Naive B cell (primary cell): ENCODE data around the gene GFI1B. TPM values are rescaled to one million over a fixed set of nuclear protein-coding genes. Genes with fewer than 3 reads are reported as not detected.

Experiments
- ATAC-seq, 2 donors: fragments of 150-1000 bp; cut with Tn5 transposase; 2 replicates each; pipeline ENCODE4 v1.10.0; 2021; ENCODE audit warnings: low read depth in 2 of 2, mild to moderate bottlenecking in 2 of 2, moderate library complexity in 2 of 2
- DNase-seq: peaks from one replicate; pipeline ENCODE4 v3.0.0; 2022
- H3K27ac Mint-ChIP-seq, 6 donors: one replicate each; pipeline ENCODE4 v1.8.0; 2020 to 2022; ENCODE audit warnings: mild to moderate bottlenecking in 6 of 6, mixed read lengths in 6 of 6, moderate library complexity in 5 of 6, inconsistent platforms in 2 of 6
- H3K27me3 Mint-ChIP-seq, 3 donors: one replicate each; pipeline ENCODE4 v1.8.0; 2021 to 2022; ENCODE audit warnings: mixed read lengths in 3 of 3, mild to moderate bottlenecking in 1 of 3
- H3K36me3 Mint-ChIP-seq, 2 donors: one replicate each; pipeline ENCODE4 v1.8.0; 2020 to 2022; ENCODE audit warnings: mixed read lengths in 2 of 2, inconsistent platforms in 1 of 2, mild to moderate bottlenecking in 1 of 2
- H3K4me1 Mint-ChIP-seq, 3 donors: one replicate each; pipeline ENCODE4 v1.8.0; 2020 to 2022; ENCODE audit warnings: mixed read lengths in 3 of 3, inconsistent platforms in 1 of 3, mild to moderate bottlenecking in 1 of 3, moderate library complexity in 1 of 3
- H3K4me3 Mint-ChIP-seq, 8 donors: one replicate each; pipeline ENCODE4 v1.8.0; 2020 to 2022; ENCODE audit warnings: mild to moderate bottlenecking in 8 of 8, mixed read lengths in 8 of 8, moderate library complexity in 8 of 8, inconsistent platforms in 2 of 8
- H3K9me3 Mint-ChIP-seq, 7 donors: one replicate each; pipeline ENCODE4 v1.8.0; 2020 to 2022; ENCODE audit warnings: mixed read lengths in 7 of 7, mild to moderate bottlenecking in 5 of 7, inconsistent platforms in 2 of 7, moderate library complexity in 1 of 7
- polyA plus RNA-seq, 6 donors: library from polyadenylated mRNA; unstranded; fragments of 300-500 nt; fragmentation: Illumina TruSeq; gene quantifications; one replicate each; pipeline ENCODE4 v1.2.3, GENCODE V29; 2021; ENCODE audit warnings: low read depth in 6 of 6

The GFI1B gene
- 1 to 10 TPM in 2 of 6 donors, under 1 TPM in 3, not detected in 1; 0.38 to 1.4 (median 0.89) TPM for polyA plus RNA-seq

DNA sequence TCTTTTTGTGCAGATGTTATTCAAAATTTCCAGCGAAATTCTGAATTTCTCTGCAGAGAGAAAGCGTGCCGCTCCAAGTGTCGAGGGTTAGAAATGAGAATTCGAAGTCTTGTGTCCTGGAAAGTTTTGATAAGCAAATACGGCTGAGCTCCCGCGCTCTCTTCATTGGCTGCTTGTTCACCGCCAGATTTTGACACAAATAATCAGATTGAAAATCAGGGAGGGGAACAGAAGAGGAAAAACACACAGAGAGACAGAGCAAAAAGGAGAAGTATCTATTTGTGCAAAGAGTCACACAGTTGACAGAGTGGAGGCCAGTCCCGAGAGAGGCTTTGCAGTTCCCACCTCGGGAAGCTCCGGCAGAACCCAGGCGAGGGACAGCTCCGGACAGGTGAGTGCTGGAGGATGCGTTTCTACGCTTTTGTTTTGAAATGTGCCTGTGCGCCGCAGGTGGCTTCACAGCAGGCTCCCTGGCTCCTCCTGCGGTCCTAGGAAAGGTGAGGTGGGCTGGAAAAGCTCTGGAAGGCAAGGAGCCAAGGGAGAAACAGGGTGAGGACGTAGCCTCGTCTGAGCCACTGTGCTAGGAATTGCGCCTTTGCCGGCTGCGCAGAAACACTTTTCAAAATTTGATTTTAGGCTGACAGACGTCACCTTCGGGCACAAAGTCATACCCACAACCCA lies at the start of gene GFI1B:
Gene GFI1B, plus strand, starts transcription at position 244 of the 681 bp plus-strand sequence. CDS start 7,985 bp downstream, outside the sequence.
- H3K4me3 Mint-ChIP-seq = peak within 1 kb of the TSS in 6 of 8 donors; percentile 43 to 74 (median 70)
- H3K36me3 Mint-ChIP-seq = no peaks in the 10 kb centered on the region
- peaks cover 44 to 60% (median 58%) of the 10 kb centered on the region in 3 donors for H3K27me3 Mint-ChIP-seq
- no peak within 1 kb of the TSS for H3K27ac Mint-ChIP-seq
- peaks cover 16 to 38% (median 37%) of the 10 kb centered on the region in 3 donors for H3K4me1 Mint-ChIP-seq
- H3K9me3 Mint-ChIP-seq = peaks cover 0 to 2% (median 0%) of the 10 kb centered on the region in 7 donors
- peak; percentile 22 to 44 for ATAC-seq
- DNase-seq = no peak

DNA sequence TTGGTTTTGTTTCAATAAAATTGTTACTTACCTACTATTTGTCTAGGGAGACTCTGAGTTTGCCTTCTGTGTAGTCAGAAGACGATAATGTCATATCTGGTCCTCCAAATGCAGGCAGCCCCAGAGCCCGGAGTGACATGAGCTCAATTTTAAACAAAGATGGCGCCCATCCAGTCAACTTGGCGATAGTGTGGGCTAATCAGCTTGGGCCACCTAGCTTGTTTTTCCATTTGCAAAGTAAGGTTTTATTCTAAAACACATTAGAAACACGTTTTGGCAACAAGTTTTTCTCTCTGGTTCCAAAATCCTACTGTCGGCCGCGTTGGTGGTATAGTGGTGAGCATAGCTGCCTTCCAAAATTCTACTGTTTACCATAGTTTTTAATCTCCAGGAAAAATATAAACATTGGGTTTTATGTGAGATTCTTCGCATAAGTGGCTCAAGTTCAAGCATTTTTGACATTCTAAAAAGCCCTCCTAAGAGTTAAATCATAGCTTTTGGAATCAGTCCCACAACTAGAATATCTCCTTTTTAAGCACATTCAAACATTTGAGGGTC lies 47.2 kb upstream of the GFI1B start:
- no peak overlapping the region for H3K4me3 Mint-ChIP-seq
- DNase-seq (no peak), ATAC-seq (no peak)
- H3K36me3 Mint-ChIP-seq = peaks cover 9 to 21% of the 10 kb centered on the region in 2 donors
- H3K9me3 Mint-ChIP-seq = no peaks in the 10 kb centered on the region
- H3K4me1 Mint-ChIP-seq = peaks cover 5 to 17% (median 7%) of the 10 kb centered on the region in 3 donors
- H3K27me3 Mint-ChIP-seq = no peaks in the 10 kb centered on the region
- H3K27ac Mint-ChIP-seq = no peak overlapping the region

- peaks cover 5 to 18% (median 14%) of the 10 kb centered on the region in 3 donors for H3K4me1 Mint-ChIP-seq
- DNase-seq (no peak), ATAC-seq (no peak)
- no peaks in the 10 kb centered on the region for H3K9me3 Mint-ChIP-seq
- no peak overlapping the region for H3K27ac Mint-ChIP-seq
- H3K4me3 Mint-ChIP-seq = no peak overlapping the region
- peaks cover 0 to 18% of the 10 kb centered on the region in 2 donors for H3K36me3 Mint-ChIP-seq
- H3K27me3 Mint-ChIP-seq = no peaks in the 10 kb centered on the region
These were observed 43.5 kb upstream of the GFI1B start for GRCh38 chr9:132935026-132935425.

DNA sequence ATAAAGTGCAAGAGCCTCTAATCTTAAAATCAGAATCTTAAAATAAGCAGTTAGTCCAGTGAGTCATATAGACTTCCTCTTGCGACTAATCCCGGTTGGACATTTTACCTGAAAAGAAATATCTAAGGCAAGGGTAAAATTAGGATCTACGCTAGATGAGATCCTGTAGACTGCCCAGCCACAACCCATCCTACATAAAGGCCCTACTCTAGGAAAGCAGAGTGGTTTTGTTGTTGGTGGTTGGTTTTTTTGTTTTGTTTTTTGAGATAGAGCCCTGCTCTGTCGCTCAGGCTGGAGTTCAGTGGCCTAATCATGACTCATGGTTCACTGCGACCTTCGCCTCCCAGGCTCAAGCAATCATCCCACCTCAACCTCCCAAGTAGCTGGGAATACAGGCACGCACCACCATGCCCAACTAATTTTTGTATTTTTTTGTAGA lies 41.0 kb upstream of the GFI1B start:
- Mint-ChIP-seq H3K4me1 (peaks cover 5 to 14% (median 11%) of the 10 kb centered on the region in 3 donors), H3K4me3 (no peak overlapping the region), H3K27ac (no peak overlapping the region), H3K36me3 (peaks cover 0 to 11% of the 10 kb centered on the region in 2 donors), H3K27me3 (no peaks in the 10 kb centered on the region), H3K9me3 (no peaks in the 10 kb centered on the region)
- DNase-seq (no peak), ATAC-seq (no peak)

- DNase-seq = no peak
- Mint-ChIP-seq H3K4me3 (peak overlapping the region in 1 of 8 donors; percentile 37), H3K36me3 (peaks cover 0 to 11% of the 10 kb centered on the region in 2 donors), H3K27me3 (no peaks in the 10 kb centered on the region), H3K4me1 (peaks cover 16 to 23% (median 17%) of the 10 kb centered on the region in 3 donors), H3K9me3 (no peaks in the 10 kb centered on the region), H3K27ac (no peak overlapping the region)
- no peak for ATAC-seq
These were observed 39.3 kb upstream of the GFI1B start for GRCh38 chr9:132939169-132939568.

DNA sequence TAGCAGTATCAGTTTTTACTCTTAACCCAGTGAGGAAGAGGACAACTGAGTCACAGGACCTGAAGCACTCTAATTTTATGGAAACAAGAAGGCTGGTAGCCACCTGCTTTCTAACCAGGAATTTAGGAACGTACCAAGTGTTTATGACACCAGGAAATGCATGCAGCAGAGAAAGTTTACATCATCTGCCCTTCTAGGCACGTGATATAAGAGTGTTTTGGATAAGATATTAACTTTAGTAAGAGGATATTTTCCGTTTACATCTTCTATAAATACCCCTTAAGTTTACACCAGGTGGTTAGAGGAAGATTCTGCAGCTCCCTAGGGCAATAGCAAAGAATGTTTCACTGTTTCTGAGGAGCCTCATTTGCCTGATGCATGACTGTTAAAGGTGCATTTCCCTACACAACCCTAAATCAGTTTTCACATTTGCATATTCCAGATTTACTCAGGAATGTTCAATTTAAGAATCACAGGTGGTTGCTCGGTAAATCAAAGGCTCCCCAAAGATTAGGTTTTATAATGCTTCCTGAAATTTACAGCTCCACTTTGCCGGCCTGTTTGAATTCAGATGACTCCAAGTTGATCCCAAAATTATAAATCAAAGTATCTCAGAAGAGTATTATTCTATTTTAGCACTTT lies 35.8 kb upstream of the GFI1B start:
- DNase-seq (no peak), ATAC-seq (no peak)
- no peaks in the 10 kb centered on the region for H3K27me3 Mint-ChIP-seq
- H3K9me3 Mint-ChIP-seq = peaks cover 0 to 2% (median 0%) of the 10 kb centered on the region in 7 donors
- H3K36me3 Mint-ChIP-seq = peaks cover 0 to 4% of the 10 kb centered on the region in 2 donors
- H3K4me1 Mint-ChIP-seq = peaks cover 24 to 26% (median 25%) of the 10 kb centered on the region in 3 donors
- peak overlapping the region in 6 of 8 donors; percentile 56 to 98 (median 95) for H3K4me3 Mint-ChIP-seq
- peak overlapping the region in 2 of 6 donors; percentile 19 to 99 for H3K27ac Mint-ChIP-seq

DNA sequence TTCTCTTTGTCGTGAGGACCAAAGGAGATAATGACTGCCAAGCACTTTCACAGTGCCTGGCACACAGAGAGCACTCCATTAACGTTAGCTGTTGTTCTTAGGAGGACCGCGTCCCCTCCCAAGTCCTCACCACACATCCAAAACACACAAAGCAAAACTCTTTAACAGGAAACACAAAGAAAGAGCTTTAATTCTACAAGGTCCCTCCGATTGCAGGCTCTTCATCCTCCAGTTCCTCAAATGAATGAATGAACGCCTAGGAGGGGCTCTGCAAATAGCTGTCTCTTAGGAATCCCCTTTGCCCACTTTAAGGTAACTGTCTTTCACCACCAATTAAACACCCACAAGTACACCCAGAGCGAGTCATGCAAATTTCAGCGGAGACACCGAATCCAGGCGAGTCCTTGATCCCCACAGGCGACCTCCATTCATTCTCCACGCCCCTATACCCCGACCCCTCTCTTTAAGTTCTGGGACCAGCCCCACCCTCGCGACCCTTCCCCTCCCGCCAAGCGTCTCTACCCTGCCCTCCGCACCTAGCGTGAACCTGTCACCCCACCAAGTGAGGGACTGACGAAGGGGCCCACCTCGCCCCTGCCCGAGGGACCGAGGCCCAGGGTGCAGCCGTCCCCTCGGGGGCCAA lies 34.7 kb upstream of the GFI1B start:
- H3K9me3 Mint-ChIP-seq = peaks cover 0 to 2% (median 0%) of the 10 kb centered on the region in 7 donors
- H3K4me1 Mint-ChIP-seq = peaks cover 19 to 26% (median 24%) of the 10 kb centered on the region in 3 donors
- no peaks in the 10 kb centered on the region for H3K36me3 Mint-ChIP-seq
- H3K4me3 Mint-ChIP-seq = peak overlapping the region; percentile 91 to 100 (median 96)
- H3K27ac Mint-ChIP-seq = peak overlapping the region; percentile 72 to 100 (median 98)
- DNase-seq (no peak), ATAC-seq (peak in 1 of 2 donors; percentile 8)
- H3K27me3 Mint-ChIP-seq = no peaks in the 10 kb centered on the region

GRCh38 chr9:132944294-132945185 lies 34.0 kb upstream of the GFI1B start, which contains the start of gene TSC1:
TSS of gene TSC1 (minus strand) at chr9:132944616. CDS start at chr9:132928872, 15,744 bp downstream.
- H3K27ac Mint-ChIP-seq = peak within 1 kb of the TSS; percentile 99 to 100 (median 100)
- ATAC-seq = peak; percentile 88 to 90
- H3K27me3 Mint-ChIP-seq = no peaks in the 10 kb centered on the region
- no peaks in the 10 kb centered on the region for H3K36me3 Mint-ChIP-seq
- H3K9me3 Mint-ChIP-seq = peaks cover 0 to 2% (median 0%) of the 10 kb centered on the region in 7 donors
- DNase-seq = peak; percentile 97
- H3K4me3 Mint-ChIP-seq = peak within 1 kb of the TSS; percentile 91 to 100 (median 96)
- peaks cover 18 to 26% (median 24%) of the 10 kb centered on the region in 3 donors for H3K4me1 Mint-ChIP-seq

- Mint-ChIP-seq H3K36me3 (no peaks in the 10 kb centered on the region), H3K27ac (peak overlapping the region; percentile 99 to 100 (median 100)), H3K4me1 (peaks cover 18 to 26% (median 24%) of the 10 kb centered on the region in 3 donors), H3K9me3 (peaks cover 0 to 2% (median 0%) of the 10 kb centered on the region in 7 donors), H3K4me3 (peak overlapping the region; percentile 91 to 100 (median 96)), H3K27me3 (peaks cover 0 to 5% (median 0%) of the 10 kb centered on the region in 3 donors)
- no peak for DNase-seq
- ATAC-seq = peak; percentile 7 to 12
These were observed 33.0 kb upstream of the GFI1B start for GRCh38 chr9:132945186-132946130.

DNA sequence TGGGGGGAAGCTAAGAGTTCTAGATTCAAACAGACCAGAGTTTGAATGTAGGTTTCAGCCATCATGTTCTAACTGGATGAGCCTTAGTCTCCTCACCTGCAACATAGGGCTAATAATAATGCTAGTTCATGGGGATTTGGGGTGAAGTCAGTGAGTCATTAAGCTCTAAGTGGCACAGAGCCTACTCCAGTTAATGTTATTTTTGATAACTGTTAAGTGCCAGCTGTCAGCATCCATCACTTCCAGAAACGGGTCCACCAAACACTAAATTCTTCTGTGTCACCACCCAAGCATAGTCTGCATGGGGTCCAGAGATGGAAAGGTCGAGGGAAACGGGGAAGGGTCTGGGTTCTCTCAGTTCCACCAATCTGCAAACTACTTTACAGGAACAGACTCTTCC lies 32.3 kb upstream of the GFI1B start:
- ATAC-seq = no peak
- Mint-ChIP-seq H3K36me3 (no peaks in the 10 kb centered on the region), H3K27ac (peak overlapping the region in 2 of 6 donors; percentile 26 to 65), H3K4me3 (peak overlapping the region in 4 of 8 donors; percentile 21 to 100 (median 68)), H3K9me3 (peaks cover 0 to 2% (median 0%) of the 10 kb centered on the region in 7 donors), H3K27me3 (peaks cover 0 to 6% (median under 1%) of the 10 kb centered on the region in 3 donors), H3K4me1 (peaks cover 18 to 26% (median 24%) of the 10 kb centered on the region in 3 donors)
- no peak for DNase-seq

DNA sequence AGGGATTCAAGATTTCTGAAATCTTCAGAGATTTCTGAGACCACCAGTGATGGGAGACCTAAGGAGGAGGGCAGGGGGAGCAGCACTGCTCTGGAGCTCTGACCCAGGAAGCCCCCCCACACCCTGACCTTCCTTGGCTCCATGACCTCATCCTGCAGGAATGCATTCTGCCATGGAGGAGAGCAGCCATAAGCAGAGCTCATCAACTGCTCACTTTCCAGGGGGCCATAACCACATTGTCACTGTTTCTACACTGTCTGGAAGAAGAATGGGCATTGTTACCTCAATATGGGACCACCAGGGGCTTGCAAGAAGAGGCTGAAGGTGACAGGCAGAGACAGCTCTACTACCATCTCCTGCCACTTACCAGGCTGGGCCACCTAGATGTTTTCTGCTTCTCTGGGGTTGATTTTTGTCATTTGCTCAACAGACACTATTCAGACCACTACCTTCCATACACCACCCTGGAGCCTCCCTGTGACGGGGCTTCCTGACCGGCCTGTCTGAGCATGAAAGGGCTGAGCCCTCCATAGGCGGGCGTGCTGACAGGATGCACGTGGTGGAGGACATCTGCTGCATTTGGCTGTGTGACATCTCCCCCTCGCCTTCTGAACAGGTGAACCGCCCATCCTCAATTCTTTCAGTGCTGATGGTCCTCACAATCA lies 31.7 kb upstream of the GFI1B start:
- DNase-seq = no peak
- peak overlapping the region in 3 of 6 donors; percentile 30 to 48 (median 39) for H3K27ac Mint-ChIP-seq
- H3K9me3 Mint-ChIP-seq = peaks cover 0 to 2% (median 0%) of the 10 kb centered on the region in 7 donors
- peaks cover 18 to 26% (median 24%) of the 10 kb centered on the region in 3 donors for H3K4me1 Mint-ChIP-seq
- peak overlapping the region in 3 of 8 donors; percentile 2 to 96 (median 5) for H3K4me3 Mint-ChIP-seq
- H3K27me3 Mint-ChIP-seq = peaks cover 0 to 10% (median 4%) of the 10 kb centered on the region in 3 donors
- ATAC-seq = no peak
- H3K36me3 Mint-ChIP-seq = no peaks in the 10 kb centered on the region
